Neural cell (in vitro differentiated cells): ENCODE results near the gene ROBO4. TPM values are rescaled to one million over a fixed set of nuclear protein-coding genes. Genes with fewer than 3 reads are reported as not detected.

ENCODE experiments used
- H2AFZ ChIP-seq: fragments of 200-600, 300-800 bp; sonication (generic), shearing (Covaris generic); 2 replicates; pipeline ENCODE4 v1.6.0; 2014; ENCODE audit warnings: low read depth, mild to moderate bottlenecking, antibody characterized with exemption, low read length, moderate library complexity
- H3F3A ChIP-seq: fragments of 200-600 bp; shearing (Covaris generic); 2 replicates; pipeline ENCODE4 v1.6.1; 2016; ENCODE audit warnings: mild to moderate bottlenecking, moderate library complexity, mixed read lengths, antibody characterized with exemption, low read length; ENCODE audit not compliant: insufficient read depth, poor library complexity, severe bottlenecking
- H3K27ac ChIP-seq: fragments of 200-600, 300-800 bp; sonication (generic), shearing (Covaris generic); 2 replicates; pipeline ENCODE4 v1.5.1; 2014; ENCODE audit warnings: mild to moderate bottlenecking, low read length, moderate library complexity
- H3K27me3 ChIP-seq: fragments of 300-800, 200-600 bp; sonication (generic), shearing (Covaris generic); 2 replicates; pipeline ENCODE4 v1.6.0; 2014; ENCODE audit warnings: mild to moderate bottlenecking, low read depth, low read length, moderate library complexity; ENCODE audit not compliant: insufficient read depth
- H3K36me3 ChIP-seq: fragments of 300-800, 200-600 bp; sonication (generic), shearing (Covaris generic); 2 replicates; pipeline ENCODE4 v1.5.1; 2014; ENCODE audit warnings: mild to moderate bottlenecking, antibody characterized with exemption, low read length, moderate library complexity; ENCODE audit not compliant: insufficient read depth
- H3K4me2 ChIP-seq: fragments of 300-800, 200-600 bp; sonication (generic), shearing (Covaris generic); 2 replicates; pipeline ENCODE4 v1.6.0; 2014; ENCODE audit warnings: mild to moderate bottlenecking, low read length
- H3K4me3 ChIP-seq: fragments of 300-800, 200-600 bp; sonication (generic), shearing (Covaris generic); 2 replicates; pipeline ENCODE4 v1.5.1; 2014; ENCODE audit warnings: mild to moderate bottlenecking, low read length, moderate library complexity
- H3K79me2 ChIP-seq: fragments of 200-600 bp; shearing (Covaris generic); replicated peaks from 2 replicates; pipeline ENCODE4 v1.6.0; 2014; ENCODE audit warnings: mild to moderate bottlenecking, low read length, moderate library complexity; ENCODE audit not compliant: insufficient read depth
- H3K9ac ChIP-seq: fragments of 300-800, 200-600 bp; sonication (generic), shearing (Covaris generic); 2 replicates; pipeline ENCODE4 v1.6.1; 2016; ENCODE audit warnings: mild to moderate bottlenecking, low read length, mixed read lengths
- H3K9me2 ChIP-seq: fragments of 200-600 bp; shearing (Covaris generic); 2 replicates; pipeline ENCODE4 v1.6.1; 2016; ENCODE audit warnings: mild to moderate bottlenecking, low read length, mixed read lengths; ENCODE audit not compliant: insufficient read depth
- H3K9me3 ChIP-seq: fragments of 200-600, 300-800 bp; sonication (generic), shearing (Covaris generic); 2 replicates; pipeline ENCODE4 v1.6.1; 2016; ENCODE audit warnings: mild to moderate bottlenecking, mixed run types, low read length, moderate library complexity, mixed read lengths
- H4K20me1 ChIP-seq: fragments of 200-600 bp; shearing (Covaris generic); 2 replicates; pipeline ENCODE4 v1.6.1; 2016; ENCODE audit warnings: mild to moderate bottlenecking, mixed run types; ENCODE audit not compliant: insufficient read depth
- EP300 ChIP-seq: fragments of 450-650 bp; conservative IDR thresholded peaks from 2 replicates; pipeline ENCODE4 v1.6.1; 2014; ENCODE audit warnings: antibody characterized with exemption, mild to moderate bottlenecking, moderate library complexity; ENCODE audit not compliant: poor library complexity, severe bottlenecking
- EZH2 ChIP-seq: fragments of 200-600, 300-800 bp; shearing (Covaris generic), sonication (generic); IDR thresholded peaks from 2 replicates; pipeline ENCODE4 v1.6.1; 2014; ENCODE audit warnings: antibody characterized with exemption, low read length, borderline replicate concordance, mild to moderate bottlenecking; ENCODE audit not compliant: insufficient read depth, poor library complexity, severe bottlenecking
- MXI1 ChIP-seq: fragments of 450-650 bp; conservative IDR thresholded peaks from 2 replicates; pipeline ENCODE4 v1.6.1; 2014; ENCODE audit warnings: antibody characterized with exemption, mild to moderate bottlenecking; ENCODE audit not compliant: poor library complexity, severe bottlenecking
- POLR2AphosphoS5 ChIP-seq: IDR thresholded peaks from 2 replicates; pipeline ENCODE4 v1.6.1; 2012
- RAD21 ChIP-seq: fragments of 450-650 bp; conservative IDR thresholded peaks from 2 replicates; pipeline ENCODE4 v1.6.1; 2014; ENCODE audit warnings: antibody characterized with exemption, mild to moderate bottlenecking, moderate library complexity
- REST ChIP-seq: IDR thresholded peaks from 2 replicates; pipeline ENCODE4 v1.6.1; 2012; ENCODE audit warnings: borderline replicate concordance
- SMC3 ChIP-seq: fragments of 450-650 bp; conservative IDR thresholded peaks from 2 replicates; pipeline ENCODE4 v1.6.1; 2014; ENCODE audit warnings: antibody characterized with exemption, mild to moderate bottlenecking, moderate library complexity; ENCODE audit not compliant: poor library complexity
- TAF1 ChIP-seq: IDR thresholded peaks from 2 replicates; pipeline ENCODE4 v1.6.1; 2012; ENCODE audit warnings: low read depth
- polyA plus RNA-seq: library from polyadenylated mRNA; depleted of rRNA; stranded (reverse); fragments of >200 nt; gene quantifications from 2 replicates; pipeline ENCODE4 v1.2.3, GENCODE V29; 2014
- TF ChIP-seq, protein P1 (sequence below): fragments of 450-650 bp; IDR thresholded peaks from 2 replicates; pipeline ENCODE4 v1.5.1; 2014; ENCODE audit warnings: antibody characterized with exemption, mild to moderate bottlenecking, moderate library complexity; ENCODE audit not compliant: poor library complexity, severe bottlenecking

The ROBO4 gene
- polyA plus RNA-seq, 1 donor from 2014 or later, result not detected

- Histone ChIP-seq H3K4me2 (no peak overlapping the region), H3K9ac (no peak overlapping the region), H3F3A (no peaks in the 10 kb centered on the region), H3K36me3 (no peaks in the 10 kb centered on the region), H3K27ac (no peak overlapping the region), H3K79me2 (no peaks in the 10 kb centered on the region), H3K4me3 (no peak overlapping the region), H3K9me3 (no peaks in the 10 kb centered on the region), H2AFZ (no peak overlapping the region), H3K9me2 (no peaks in the 10 kb centered on the region), H3K27me3 (no peaks in the 10 kb centered on the region), H4K20me1 (no peaks in the 10 kb centered on the region)
- TF ChIP-seq TAF1 (no peak), REST (no peak), EZH2 (no peak), EP300 (no peak), SMC3 (no peak), RAD21 (no peak), MXI1 (no peak), POLR2AphosphoS5 (no peak)
- TF ChIP-seq, protein P1, sequence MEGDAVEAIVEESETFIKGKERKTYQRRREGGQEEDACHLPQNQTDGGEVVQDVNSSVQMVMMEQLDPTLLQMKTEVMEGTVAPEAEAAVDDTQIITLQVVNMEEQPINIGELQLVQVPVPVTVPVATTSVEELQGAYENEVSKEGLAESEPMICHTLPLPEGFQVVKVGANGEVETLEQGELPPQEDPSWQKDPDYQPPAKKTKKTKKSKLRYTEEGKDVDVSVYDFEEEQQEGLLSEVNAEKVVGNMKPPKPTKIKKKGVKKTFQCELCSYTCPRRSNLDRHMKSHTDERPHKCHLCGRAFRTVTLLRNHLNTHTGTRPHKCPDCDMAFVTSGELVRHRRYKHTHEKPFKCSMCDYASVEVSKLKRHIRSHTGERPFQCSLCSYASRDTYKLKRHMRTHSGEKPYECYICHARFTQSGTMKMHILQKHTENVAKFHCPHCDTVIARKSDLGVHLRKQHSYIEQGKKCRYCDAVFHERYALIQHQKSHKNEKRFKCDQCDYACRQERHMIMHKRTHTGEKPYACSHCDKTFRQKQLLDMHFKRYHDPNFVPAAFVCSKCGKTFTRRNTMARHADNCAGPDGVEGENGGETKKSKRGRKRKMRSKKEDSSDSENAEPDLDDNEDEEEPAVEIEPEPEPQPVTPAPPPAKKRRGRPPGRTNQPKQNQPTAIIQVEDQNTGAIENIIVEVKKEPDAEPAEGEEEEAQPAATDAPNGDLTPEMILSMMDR, result no peak
Measured at GRCh38 chr11:124882339-124883071, 15.2 kb downstream of the ROBO4 start.

DNA sequence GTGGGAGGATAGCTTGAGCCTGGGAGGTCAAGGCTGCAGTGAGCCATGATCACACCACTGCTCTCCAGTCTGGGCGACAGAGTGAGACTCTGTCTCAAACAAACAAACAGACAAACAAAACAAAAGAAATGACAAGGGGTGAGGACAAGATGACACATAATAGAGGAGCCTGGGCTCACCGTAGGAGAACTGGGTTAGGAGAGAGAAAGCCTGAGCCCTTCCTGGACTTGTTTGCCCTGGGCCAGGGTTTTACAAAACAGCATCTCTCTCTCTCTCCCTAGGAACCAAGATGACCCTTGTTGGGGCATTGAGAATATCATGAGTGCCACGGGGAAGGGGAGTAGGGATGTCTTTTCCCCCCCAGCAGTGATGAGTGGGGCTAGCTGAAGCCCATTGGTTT lies 16.7 kb downstream of the ROBO4 start:
- no peaks in the 10 kb centered on the region for H3F3A ChIP-seq
- no peaks in the 10 kb centered on the region for H3K36me3 ChIP-seq
- no peak overlapping the region for H3K27ac ChIP-seq
- no peak overlapping the region for H3K9ac ChIP-seq
- no peaks in the 10 kb centered on the region for H3K27me3 ChIP-seq
- no peak overlapping the region for H2AFZ ChIP-seq
- H4K20me1 ChIP-seq, result no peaks in the 10 kb centered on the region
- H3K79me2 ChIP-seq, result no peaks in the 10 kb centered on the region
- H3K4me3 ChIP-seq, result no peak overlapping the region
- no peak for TF ChIP-seq SMC3
- TF ChIP-seq EZH2, result no peak
- no peak for TF ChIP-seq RAD21
- TF ChIP-seq TAF1, result no peak
- TF ChIP-seq, protein P1, result no peak
- no peak for TF ChIP-seq EP300
- TF ChIP-seq REST, result no peak
- no peak for TF ChIP-seq MXI1
- no peak for TF ChIP-seq POLR2AphosphoS5
- no peak overlapping the region for H3K4me2 ChIP-seq
- H3K9me2 ChIP-seq, result no peaks in the 10 kb centered on the region
- no peaks in the 10 kb centered on the region for H3K9me3 ChIP-seq
